Measurements from ENCODE around the gene FOXO6. TPM values are rescaled to one million over a fixed set of nuclear protein-coding genes. Genes with fewer than 3 reads are reported as not detected.

Gene FOXO6
- total and polyA plus RNA-seq, 2 experiments from 2014 or later, result 0.68 to 4.2 TPM

- TF ChIP-seq ZNF462 (CRISPR knock-in tag; IDR thresholded peaks at IDR 0.05) (no peak), EZH2phosphoT487 (IDR thresholded peaks at IDR 0.05; ENCODE audit: unreplicated experiment) (no peak), ETS1 (IDR thresholded peaks at IDR 0.05) (no peak), ZNF114 (CRISPR knock-in tag; IDR thresholded peaks at IDR 0.05) (no peak), NANOG (IDR thresholded peaks at IDR 0.05; ENCODE audit: borderline replicate concordance) (no peak), POLR2AphosphoS5 (IDR thresholded peaks at IDR 0.05; ENCODE audit: low read depth) (no peak), STAT1 (IDR thresholded peaks at IDR 0.05; ENCODE audit: unreplicated experiment) (no peak), CREB1 (CRISPR knock-in tag; IDR thresholded peaks at IDR 0.05; ENCODE audit: low read depth) (no peak), EZH2 (IDR thresholded peaks at IDR 0.05; ENCODE audit: low read depth, unreplicated experiment) (no peak), REST (IDR thresholded peaks at IDR 0.05; ENCODE audit: unreplicated experiment) (no peak), ZNF331 (CRISPR knock-in tag; IDR thresholded peaks at IDR 0.05; ENCODE audit: low read depth) (no peak), JUNB (IDR thresholded peaks at IDR 0.05; ENCODE audit: unreplicated experiment) (no peak)
These were observed 19.0 kb downstream of the FOXO6 start (continued) for GRCh38 chr1:41380195-41380594.
